HCT116 (cell line): ENCODE results near the gene REEP3. TPM values are rescaled to one million over a fixed set of nuclear protein-coding genes. Genes with fewer than 3 reads are reported as not detected.
"Not testable (repeated sequence)": the region's sequence is repeated elsewhere in the genome, so short reads cannot be mapped to it uniquely, and the experiment has no call there.

Source experiments
- ATAC-seq: fragments of 200-7000 bp; cut with Tn5 transposase; 2 replicates; pipeline ENCODE4 v1.9.1; 2020; ENCODE audit warnings: mild to moderate bottlenecking, moderate library complexity
- BruUV-seq: library from RNA; stranded (reverse); fragments of 400-500 nt; replicated peaks from 2 replicates; lab custom pipeline; 2021; lab: Mats Ljungman, UMichigan
- CTCF ChIA-PET: fragments of 300-600 bp; sonication (Branson Sonifier 250); formaldehyde crosslinking; loops from one replicate; lab custom pipeline; 2021; ENCODE audit warnings: antibody characterized with exemption; lab: Charles Lee
- POLR2A ChIA-PET: fragments of 300-600, 350-600 bp; sonication (Branson Sonifier 250); formaldehyde crosslinking; loops from one replicate; lab custom pipeline; 2021; ENCODE audit warnings: antibody characterized with exemption; lab: Charles Lee
- RAD21 ChIA-PET, 2 experiments: fragments of 300-600 bp; sonication (Branson Sonifier 250); formaldehyde crosslinking; loops; one replicate each; lab custom pipeline; 2023; ENCODE audit warnings: low total read pairs in 2 of 2; ENCODE audit not compliant: uncharacterized antibody in 2 of 2, unreplicated experiment in 2 of 2, low non-redundant PET in 1 of 2; lab: Charles Lee
- DNase-seq: peaks from one replicate; pipeline ENCODE4 v3.0.0-alpha.2; 2010; ENCODE audit warnings: low read depth, low spot score
- H2AFZ ChIP-seq: fragments of 200-600 bp; shearing (Covaris generic), sonication (generic); 2 replicates; pipeline ENCODE4 v1.6.1; 2017; ENCODE audit warnings: low read depth, mixed run types, mixed read lengths, antibody characterized with exemption, low read length; ENCODE audit not compliant: poor library complexity, severe bottlenecking
- H3K27ac ChIP-seq: 2 replicates; pipeline ENCODE4 v1.5.1; 2012; ENCODE audit warnings: low read depth, low read length
- H3K27me3 ChIP-seq: fragments of 200-600 bp; sonication (generic); 2 replicates; pipeline ENCODE4 v1.6.1; 2016; ENCODE audit warnings: mixed run types, low read length, mixed read lengths; ENCODE audit not compliant: insufficient read depth
- H3K36me3 ChIP-seq, 2 experiments: fragments of 200-500 bp in 1 of 2; fragments of 200-600 bp in 1 of 2; sonication (Bioruptor generic) in 1 of 2; sonication (generic) in 1 of 2; 2 replicates each; pipeline versions ENCODE4 v1.5.1 to v1.6.1; 2014 to 2016; ENCODE audit warnings: low read length in 2 of 2, inconsistent platforms in 1 of 2, mixed read lengths in 1 of 2, mixed run types in 1 of 2; ENCODE audit not compliant: insufficient read depth in 2 of 2, control insufficient read depth in 1 of 2
- H3K4me1 ChIP-seq, 2 experiments: fragments of 200-600 bp in 1 of 2; sonication (generic) in 1 of 2; 2 replicates each; pipeline versions ENCODE4 v1.5.1 to v1.6.1; 2012 to 2017; ENCODE audit warnings: low read length in 2 of 2, inconsistent platforms in 1 of 2, mild to moderate bottlenecking in 1 of 2, mixed read lengths in 1 of 2, mixed run types in 1 of 2, moderate library complexity in 1 of 2; ENCODE audit not compliant: insufficient read depth in 2 of 2, control insufficient read depth in 1 of 2
- H3K4me2 ChIP-seq: fragments of 200-600 bp; sonication (generic); 2 replicates; pipeline ENCODE4 v1.6.1; 2017; ENCODE audit warnings: mixed run types, low read length, mixed read lengths
- H3K4me3 ChIP-seq, 2 experiments: fragments of 200-600 bp in 1 of 2; sonication (generic) in 1 of 2; replicated peaks in 1 of 2; 2 replicates each; pipeline ENCODE4 v1.5.1; 2011 to 2016; ENCODE audit warnings: low read length in 2 of 2, control low read depth in 1 of 2, low read depth in 1 of 2, mild to moderate bottlenecking in 1 of 2, mixed read lengths in 1 of 2, mixed run types in 1 of 2
- H3K79me2 ChIP-seq: fragments of 200-600 bp; sonication (generic); 2 replicates; pipeline ENCODE4 v1.6.1; 2017; ENCODE audit warnings: mild to moderate bottlenecking, mixed run types, low read length, moderate library complexity, mixed read lengths; ENCODE audit not compliant: insufficient read depth
- H3K9ac ChIP-seq: fragments of 200-600 bp; sonication (generic); 2 replicates; pipeline ENCODE4 v1.6.1; 2016; ENCODE audit warnings: low read length, mixed read lengths
- H3K9me2 ChIP-seq: fragments of 200-600 bp; sonication (generic), shearing (Covaris generic); 2 replicates; pipeline ENCODE4 v1.6.1; 2017; ENCODE audit warnings: mixed run types, mild to moderate bottlenecking, moderate library complexity; ENCODE audit not compliant: insufficient read depth
- H3K9me3 ChIP-seq, 2 experiments: fragments of 200-500 bp in 1 of 2; fragments of 200-600 bp in 1 of 2; sonication (Bioruptor generic) in 1 of 2; sonication (generic) in 1 of 2; 2 replicates each; pipeline ENCODE4 v1.6.1; 2014 to 2017; ENCODE audit warnings: low read length in 2 of 2, mixed read lengths in 2 of 2, inconsistent platforms in 1 of 2, low read depth in 1 of 2, mild to moderate bottlenecking in 1 of 2, mixed run types in 1 of 2, moderate library complexity in 1 of 2; ENCODE audit not compliant: control insufficient read depth in 1 of 2, insufficient read depth in 1 of 2
- H4K20me1 ChIP-seq: fragments of 200-600 bp; sonication (generic), shearing (Covaris generic); 2 replicates; pipeline ENCODE4 v1.6.1; 2017; ENCODE audit warnings: mixed run types, mild to moderate bottlenecking, moderate library complexity; ENCODE audit not compliant: insufficient read depth
- CBX3 ChIP-seq: IDR thresholded peaks from 2 replicates; pipeline ENCODE4 v1.6.1; 2012; ENCODE audit warnings: low read depth
- ELF1 ChIP-seq: IDR thresholded peaks from 2 replicates; pipeline ENCODE4 v1.6.1; 2012; ENCODE audit warnings: low read depth, borderline replicate concordance
- EZH2 ChIP-seq: fragments of 200-600 bp; sonication (generic); IDR thresholded peaks from 2 replicates; pipeline ENCODE4 v1.6.1; 2017; ENCODE audit warnings: antibody characterized with exemption, mixed run types
- EZH2phosphoT487 ChIP-seq: fragments of 200-600 bp; IDR thresholded peaks from 2 replicates; pipeline ENCODE4 v1.6.1; 2018; ENCODE audit warnings: antibody characterized with exemption, borderline replicate concordance
- POLR2A ChIP-seq: IDR thresholded peaks from 2 replicates; pipeline ENCODE4 v1.7.0; 2011; ENCODE audit warnings: borderline replicate concordance; ENCODE audit not compliant: insufficient read depth, insufficient read length; ENCODE audit errors: extremely low read depth
- RAD21 ChIP-seq: IDR thresholded peaks from 2 replicates; pipeline ENCODE4 v1.6.1; 2012; ENCODE audit warnings: low read depth, mild to moderate bottlenecking
- SIN3A ChIP-seq: IDR thresholded peaks from 2 replicates; pipeline ENCODE4 v1.6.1; 2012; ENCODE audit warnings: low read depth
- SP1 ChIP-seq: IDR thresholded peaks from 2 replicates; pipeline ENCODE4 v1.6.1; 2012; ENCODE audit warnings: low read depth
- SRF ChIP-seq: IDR thresholded peaks from 2 replicates; pipeline ENCODE4 v1.6.1; 2012; ENCODE audit warnings: low read depth
- TCF7L2 ChIP-seq: IDR thresholded peaks from 2 replicates; pipeline ENCODE4 v1.7.0; 2011; ENCODE audit warnings: borderline replicate concordance, inconsistent platforms; ENCODE audit not compliant: insufficient read depth, insufficient read length; ENCODE audit errors: extremely low read depth
- ZFX ChIP-seq: fragments of 450-650 bp; IDR thresholded peaks from 2 replicates; pipeline ENCODE4 v1.6.1; 2017
- intact Hi-C: fragments of 100-400 bp; cut with micrococcal nuclease; formaldehyde crosslinking; loops from 2 replicates; pipeline ENCODE4 v1.10.0; 2022
- total RNA-seq: library from RNA; stranded (reverse); gene quantifications from one replicate; pipeline ENCODE4 v1.2.1, GENCODE V29; 2021; ENCODE audit not compliant: unreplicated experiment
- TF ChIP-seq, protein P1 (sequence below), 3 experiments: fragments of 200-600 bp in 1 of 3; sonication (generic) in 1 of 3; IDR thresholded peaks in 2 of 3; conservative IDR thresholded peaks in 1 of 3; 2 replicates each; pipeline ENCODE4 v1.5.1; 2012 to 2017; ENCODE audit warnings: low read depth in 2 of 3, low read length in 2 of 3, antibody characterized with exemption in 1 of 3, borderline replicate concordance in 1 of 3, control low read depth in 1 of 3, mild to moderate bottlenecking in 1 of 3, mixed read lengths in 1 of 3, mixed run types in 1 of 3, moderate library complexity in 1 of 3; ENCODE audit not compliant: insufficient read depth in 1 of 3
- TF ChIP-seq, protein P2 (sequence below): IDR thresholded peaks from 2 replicates; pipeline ENCODE4 v1.6.1; 2012

REEP3 gene
- total RNA-seq, 1 experiment from 2014 or later, result 41.3 TPM

DNA sequence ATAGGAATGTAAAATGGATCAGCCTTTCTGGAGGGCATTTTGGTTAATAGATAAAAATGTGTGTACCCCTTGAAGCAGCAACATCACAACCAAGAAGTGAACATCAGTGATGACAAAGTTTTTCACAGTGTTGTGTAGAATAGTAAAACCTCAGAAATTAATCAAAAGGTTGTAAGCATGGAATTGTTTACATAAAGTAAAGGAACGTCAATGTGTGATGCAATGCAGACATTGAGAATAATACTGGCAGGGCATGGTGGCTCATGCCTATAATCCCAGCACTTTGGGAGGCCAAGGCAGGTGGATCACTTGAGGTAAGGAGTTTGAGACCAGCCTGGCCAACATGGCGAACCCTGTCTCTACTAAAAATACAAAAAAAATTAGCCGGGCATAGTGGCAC, 43.5 kb downstream of the REEP3 start:
- H3K4me2 ChIP-seq, H3K9me2 ChIP-seq, BruUV-seq, H3K27ac ChIP-seq, H2AFZ ChIP-seq, H4K20me1 ChIP-seq, H3K4me1 ChIP-seq, CTCF ChIA-PET, H3K36me3 ChIP-seq, H3K9ac ChIP-seq, H3K4me3 ChIP-seq, H3K27me3 ChIP-seq, H3K9me3 ChIP-seq, POLR2A ChIA-PET, DNase-seq, intact Hi-C loops, ATAC-seq: not testable (repeated sequence)
- RAD21 ChIA-PET, result interaction anchor here in 1 of 2 experiments (0.7 kb wide), 1 partner anchor 16 kb away, joined by 4 read pairs; no protein-coding TSS in a partner anchor
- H3K79me2 ChIP-seq, result peaks cover 64% of the 10 kb centered on the region

DNA sequence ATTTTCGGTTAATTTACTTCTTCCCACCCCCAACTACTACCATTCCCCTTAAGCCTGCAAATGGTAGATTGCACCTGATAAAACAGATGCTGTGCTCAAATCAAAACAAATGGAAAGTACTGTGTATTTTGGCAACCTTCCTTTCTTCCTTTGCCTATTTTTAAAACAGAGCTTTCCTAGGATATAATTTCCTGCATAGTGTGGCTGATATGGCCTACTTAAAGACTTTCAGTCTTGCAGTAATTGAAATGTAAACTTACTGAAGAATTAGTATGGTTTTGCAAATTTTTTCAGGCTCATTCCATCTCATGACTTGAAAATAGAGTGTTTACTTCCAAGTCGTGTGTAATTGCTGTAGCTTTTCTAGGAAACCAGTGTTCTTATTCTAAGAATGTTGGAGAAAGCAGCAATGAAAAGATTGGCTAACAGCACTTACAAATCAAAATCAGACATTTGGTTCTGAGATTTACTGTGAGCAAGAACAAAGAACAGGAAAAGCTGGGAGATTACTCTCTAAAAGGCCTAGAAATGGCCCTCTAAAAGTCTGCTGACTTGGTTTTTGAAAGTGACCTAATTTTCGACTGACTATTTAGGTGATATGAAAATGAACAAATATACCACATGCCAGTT, 52.0 kb downstream of the REEP3 start:
- no peaks in the 10 kb centered on the region for H3K4me1 ChIP-seq
- H2AFZ ChIP-seq, result no peak overlapping the region
- H3K27me3 ChIP-seq, result no peaks in the 10 kb centered on the region
- ChIA-PET POLR2A (no interaction called here), RAD21 (no interaction called here)
- intact Hi-C loops, result no loop called here
- H4K20me1 ChIP-seq, result no peaks in the 10 kb centered on the region
- H3K4me3 ChIP-seq, result no peak overlapping the region
- no peak for TF ChIP-seq POLR2A
- no peak for TF ChIP-seq TCF7L2
- TF ChIP-seq, protein P1, sequence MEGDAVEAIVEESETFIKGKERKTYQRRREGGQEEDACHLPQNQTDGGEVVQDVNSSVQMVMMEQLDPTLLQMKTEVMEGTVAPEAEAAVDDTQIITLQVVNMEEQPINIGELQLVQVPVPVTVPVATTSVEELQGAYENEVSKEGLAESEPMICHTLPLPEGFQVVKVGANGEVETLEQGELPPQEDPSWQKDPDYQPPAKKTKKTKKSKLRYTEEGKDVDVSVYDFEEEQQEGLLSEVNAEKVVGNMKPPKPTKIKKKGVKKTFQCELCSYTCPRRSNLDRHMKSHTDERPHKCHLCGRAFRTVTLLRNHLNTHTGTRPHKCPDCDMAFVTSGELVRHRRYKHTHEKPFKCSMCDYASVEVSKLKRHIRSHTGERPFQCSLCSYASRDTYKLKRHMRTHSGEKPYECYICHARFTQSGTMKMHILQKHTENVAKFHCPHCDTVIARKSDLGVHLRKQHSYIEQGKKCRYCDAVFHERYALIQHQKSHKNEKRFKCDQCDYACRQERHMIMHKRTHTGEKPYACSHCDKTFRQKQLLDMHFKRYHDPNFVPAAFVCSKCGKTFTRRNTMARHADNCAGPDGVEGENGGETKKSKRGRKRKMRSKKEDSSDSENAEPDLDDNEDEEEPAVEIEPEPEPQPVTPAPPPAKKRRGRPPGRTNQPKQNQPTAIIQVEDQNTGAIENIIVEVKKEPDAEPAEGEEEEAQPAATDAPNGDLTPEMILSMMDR (IDR thresholded peaks at IDR 0.05 in 2 of 3, conservative IDR thresholded peaks at IDR 0.05 in 1 of 3; ENCODE audit: borderline replicate concordance in 1 of 3, insufficient read depth in 1 of 3, low read depth in 2 of 3, low read length in 2 of 3), result no peak
- TF ChIP-seq EZH2phosphoT487, result no peak
- TF ChIP-seq ELF1, result no peak
- no peak for TF ChIP-seq CBX3
- TF ChIP-seq SRF, result no peak
- TF ChIP-seq ZFX, result no peak
- no peak for TF ChIP-seq EZH2
- TF ChIP-seq RAD21, result no peak
- TF ChIP-seq SP1, result no peak
- TF ChIP-seq, protein P2, sequence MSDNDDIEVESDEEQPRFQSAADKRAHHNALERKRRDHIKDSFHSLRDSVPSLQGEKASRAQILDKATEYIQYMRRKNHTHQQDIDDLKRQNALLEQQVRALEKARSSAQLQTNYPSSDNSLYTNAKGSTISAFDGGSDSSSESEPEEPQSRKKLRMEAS, result no peak
- no peak for TF ChIP-seq SIN3A
- TF ChIP-seq, all 23 proteins: peak for 0
- no TSS peak for BruUV-seq
- Histone ChIP-seq H3K9me3 (no peaks in the 10 kb centered on the region), H3K36me3 (peaks cover 4 to 6% of the 10 kb centered on the region in 2 experiments; a peak in 3 of 4 replicates), H3K4me2 (no peak overlapping the region), H3K27ac (no peak overlapping the region), H3K79me2 (peaks cover 15% of the 10 kb centered on the region), H3K9ac (no peak overlapping the region), H3K9me2 (no peaks in the 10 kb centered on the region)
- ATAC-seq (no peak), DNase-seq (no peak)
- CTCF ChIA-PET, result no interaction called here
